ENCODE measurements around the gene KLF13.

KLF13 gene

DNA sequence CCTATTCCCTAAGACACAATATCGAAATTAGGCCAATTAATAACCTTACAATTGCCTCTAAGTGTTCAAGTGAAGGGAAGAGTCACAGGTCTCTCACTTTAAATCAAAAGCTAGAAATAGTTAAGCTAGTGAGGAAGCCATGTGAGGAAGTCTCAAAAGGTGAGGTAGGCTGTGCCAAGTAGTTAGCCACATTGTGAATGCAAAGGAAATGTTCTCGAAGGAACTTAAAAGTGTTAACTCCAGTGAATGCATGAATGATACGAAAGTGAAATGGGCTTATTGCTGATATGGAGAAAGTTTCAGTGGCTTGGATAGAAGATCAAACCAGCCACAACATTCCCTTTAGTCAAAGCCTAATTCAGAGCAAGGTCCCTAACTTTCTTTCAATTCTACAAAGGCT, 59.1 kb downstream of the KLF13 start:
- DNase-seq = no peak

DNA sequence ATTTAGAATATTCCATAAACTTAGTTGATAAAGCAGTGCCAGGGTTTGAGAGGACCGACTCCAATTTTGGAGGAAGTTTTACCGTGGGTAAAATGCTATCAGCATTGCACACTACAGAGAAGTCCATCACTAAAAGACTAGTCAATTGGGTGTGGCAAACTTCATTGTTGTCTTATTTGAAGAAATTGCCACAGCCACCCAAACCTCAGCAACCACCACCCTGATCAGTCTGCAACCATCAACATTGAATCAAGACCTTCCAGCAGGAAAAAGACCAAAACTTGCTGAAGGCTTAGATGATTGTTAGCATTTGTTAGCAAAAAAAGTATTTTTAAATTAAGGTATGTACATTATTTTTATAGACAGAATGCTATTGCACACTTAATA, 60.5 kb downstream of the KLF13 start:
- DNase-seq = peak in 1 of 2 experiments; percentile 20

DNA sequence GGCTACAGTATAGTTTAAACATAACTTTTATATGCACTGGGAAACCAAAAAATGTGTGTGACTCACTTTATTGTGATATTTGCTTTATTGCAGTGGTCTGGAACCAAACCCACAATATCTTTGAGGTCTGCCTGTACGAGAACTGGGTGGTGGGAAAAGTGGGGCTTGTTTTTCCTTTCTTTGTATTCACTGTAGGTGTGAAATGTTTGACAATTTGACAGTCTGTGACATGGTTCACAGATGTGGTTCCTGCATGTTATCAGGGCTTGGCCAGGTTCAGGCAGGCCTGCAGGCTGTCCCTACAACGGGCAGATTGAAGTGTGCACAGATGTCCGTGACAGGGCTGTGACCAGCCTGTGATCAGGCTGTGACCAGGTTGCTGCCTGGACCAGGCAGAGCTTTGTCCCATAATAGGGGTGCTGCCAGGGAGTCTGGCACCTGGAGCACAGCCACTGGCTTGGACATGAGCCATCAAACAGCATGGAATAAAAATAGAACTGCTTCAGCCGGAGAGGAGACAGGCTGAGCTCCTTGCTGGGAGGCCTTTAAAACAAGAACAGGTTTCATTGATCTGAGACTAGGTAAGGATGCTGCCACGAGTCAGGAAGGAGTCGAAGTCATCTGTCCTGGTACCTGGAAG, 61.0 kb downstream of the KLF13 start:
- DNase-seq = peak; percentile 30 to 42

DNA sequence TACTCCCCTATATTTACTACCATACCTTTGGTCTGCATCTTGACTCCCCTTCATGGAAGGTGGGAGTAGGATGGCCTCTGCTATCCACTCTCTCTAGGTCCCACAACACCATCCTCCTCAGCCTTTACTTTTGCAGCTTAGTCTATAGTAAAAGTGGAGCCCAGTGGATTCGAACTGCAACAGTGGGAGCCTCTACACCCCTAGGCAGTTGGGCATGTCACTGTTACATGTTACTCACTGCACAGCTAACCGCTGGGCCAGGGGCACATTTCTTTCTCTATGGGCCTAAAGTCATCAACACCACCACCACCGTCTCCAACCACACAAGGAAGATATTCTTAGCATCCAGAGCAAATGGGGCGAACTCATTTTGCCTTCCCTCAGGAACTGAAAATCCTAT, 62.9 kb downstream of the KLF13 start:
- DNase-seq = peak; percentile 14 to 20

DNA sequence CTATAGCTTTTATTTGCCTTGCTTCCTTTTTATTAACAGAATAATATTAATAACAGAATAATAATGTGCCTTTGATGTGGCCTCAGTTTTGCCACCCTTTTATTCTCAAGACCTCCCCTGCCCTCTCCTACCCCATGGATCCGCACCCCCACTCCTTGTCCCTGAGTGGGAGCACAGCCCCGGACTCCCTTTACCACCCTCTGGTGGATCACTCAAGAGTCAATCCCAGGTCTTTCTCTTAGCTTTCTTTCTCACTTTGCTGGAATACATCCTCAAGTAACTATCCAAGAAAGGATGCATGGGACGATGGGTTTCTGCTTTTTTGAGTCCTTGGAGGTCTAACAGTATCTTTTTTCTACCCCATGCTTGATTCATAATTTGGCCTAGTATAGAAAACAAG, 63.4 kb downstream of the KLF13 start:
- DNase-seq = no peak

DNA sequence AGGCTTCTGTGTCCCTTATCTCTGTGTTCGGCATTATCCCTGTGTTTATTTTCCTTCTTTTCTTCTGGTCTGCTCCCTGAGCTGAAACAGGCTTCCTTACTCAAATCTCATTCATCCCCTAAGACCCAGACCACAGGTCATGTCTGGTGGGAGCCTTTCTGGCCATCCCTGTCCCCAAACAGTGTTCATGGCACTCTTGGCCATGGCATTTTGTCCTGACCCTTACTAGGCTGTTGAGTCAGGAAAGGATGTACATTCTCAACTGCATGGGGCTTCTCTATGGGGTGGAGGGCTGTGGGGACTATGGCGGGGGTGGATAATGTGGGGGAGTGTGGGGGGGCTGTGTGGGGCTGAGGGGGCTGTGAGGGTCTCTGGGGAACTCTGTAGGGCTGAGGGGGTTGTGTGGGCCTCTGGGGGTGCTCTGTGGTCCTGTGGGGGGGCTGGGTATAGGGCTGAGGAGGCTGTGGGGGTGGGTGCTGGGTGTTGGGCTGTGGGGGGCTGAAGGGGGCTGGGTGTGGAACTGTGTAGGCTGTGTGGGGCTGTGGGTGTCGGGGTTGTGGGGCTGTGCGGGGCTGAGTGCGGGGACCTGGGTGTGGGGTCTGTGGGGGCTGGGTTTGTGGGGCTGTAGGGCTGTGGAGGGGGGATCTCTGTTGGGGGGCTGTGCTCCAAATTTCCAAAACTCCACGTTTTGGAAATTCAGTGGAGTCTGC, 64.3 kb downstream of the KLF13 start:
- peak in 1 of 2 experiments; percentile 12 for DNase-seq

DNA sequence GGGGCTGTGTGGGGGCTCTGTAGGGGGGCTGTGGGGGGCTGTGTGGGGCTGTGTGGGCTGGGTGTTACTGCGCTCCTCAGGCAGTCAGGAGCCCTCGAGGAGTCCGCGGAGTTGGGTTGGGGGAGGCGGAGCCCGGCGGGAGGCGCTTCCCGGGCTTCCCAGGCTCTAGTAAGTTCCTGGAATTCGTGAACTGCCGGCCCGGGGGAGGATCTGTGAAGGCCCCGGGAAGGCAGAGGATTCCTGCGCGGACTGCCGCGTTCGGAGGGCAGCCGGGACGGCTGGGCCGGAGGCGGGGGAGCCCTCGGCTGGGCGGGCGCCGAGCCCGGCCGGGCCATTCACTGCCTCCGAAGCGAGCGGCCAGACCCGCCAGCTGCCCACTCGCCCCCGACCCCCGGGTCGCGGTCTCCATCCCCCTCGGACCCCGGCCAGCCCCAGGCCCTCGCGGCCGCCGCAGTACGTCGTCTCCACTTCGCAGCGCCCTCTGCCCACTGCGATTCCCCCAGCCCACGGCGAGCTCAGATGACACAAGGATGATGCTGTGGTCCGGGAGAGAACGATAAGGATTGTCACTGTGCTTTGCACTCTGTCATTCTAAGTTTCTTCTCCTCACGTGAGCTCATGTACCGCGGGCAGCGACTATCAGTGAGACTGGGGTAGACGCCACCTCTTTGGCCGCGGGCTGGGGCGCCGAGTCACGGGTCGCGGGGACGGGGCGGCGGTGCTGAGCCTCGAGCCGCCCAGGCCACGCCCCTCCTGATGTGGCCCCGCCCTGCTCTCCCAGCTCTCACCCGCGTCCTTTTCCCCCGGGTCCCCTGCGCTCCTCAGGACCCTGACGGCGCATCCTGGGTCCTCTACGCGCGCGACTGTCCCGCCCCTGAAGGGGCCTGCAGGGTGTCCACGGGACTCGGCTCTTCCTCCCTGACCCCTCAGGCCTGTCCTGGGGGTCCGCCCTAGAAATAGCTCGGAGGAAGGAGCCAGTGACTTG, 65.3 kb downstream of the KLF13 start:
- DNase-seq = peak; percentile 87 to 91

DNA sequence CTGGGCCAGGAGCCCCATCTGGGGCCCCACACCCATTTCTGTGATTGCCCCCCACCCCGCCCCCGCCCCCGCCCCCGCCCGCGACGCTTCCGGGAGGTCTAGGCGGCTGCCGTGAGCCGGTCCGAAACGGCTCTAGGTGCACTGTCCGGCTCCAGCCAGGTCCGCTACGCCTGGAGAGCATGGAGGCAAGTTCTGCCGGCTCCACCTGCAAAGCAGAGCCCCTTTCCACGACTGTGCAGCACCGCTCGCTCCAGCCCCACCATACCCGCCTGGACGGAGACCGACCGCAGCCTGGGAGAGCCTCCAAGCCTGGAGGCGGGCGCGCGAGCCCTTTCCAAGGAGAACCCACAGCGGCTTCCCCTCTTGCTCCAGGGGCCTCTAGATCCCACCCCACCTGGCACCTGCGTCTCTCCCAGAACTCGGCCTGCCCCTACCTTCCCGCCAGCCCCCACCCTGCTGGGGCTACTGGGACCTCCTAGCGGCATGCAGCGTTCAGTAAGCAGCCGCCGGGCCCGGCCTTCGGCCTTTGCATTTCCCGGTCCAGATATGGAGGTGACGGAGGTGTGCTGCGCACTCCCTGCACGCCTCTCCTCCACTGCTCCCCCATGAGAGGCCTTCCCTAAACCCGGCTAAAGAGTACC, 66.2 kb downstream of the KLF13 start:
- peak; percentile 36 to 43 for DNase-seq

DNA sequence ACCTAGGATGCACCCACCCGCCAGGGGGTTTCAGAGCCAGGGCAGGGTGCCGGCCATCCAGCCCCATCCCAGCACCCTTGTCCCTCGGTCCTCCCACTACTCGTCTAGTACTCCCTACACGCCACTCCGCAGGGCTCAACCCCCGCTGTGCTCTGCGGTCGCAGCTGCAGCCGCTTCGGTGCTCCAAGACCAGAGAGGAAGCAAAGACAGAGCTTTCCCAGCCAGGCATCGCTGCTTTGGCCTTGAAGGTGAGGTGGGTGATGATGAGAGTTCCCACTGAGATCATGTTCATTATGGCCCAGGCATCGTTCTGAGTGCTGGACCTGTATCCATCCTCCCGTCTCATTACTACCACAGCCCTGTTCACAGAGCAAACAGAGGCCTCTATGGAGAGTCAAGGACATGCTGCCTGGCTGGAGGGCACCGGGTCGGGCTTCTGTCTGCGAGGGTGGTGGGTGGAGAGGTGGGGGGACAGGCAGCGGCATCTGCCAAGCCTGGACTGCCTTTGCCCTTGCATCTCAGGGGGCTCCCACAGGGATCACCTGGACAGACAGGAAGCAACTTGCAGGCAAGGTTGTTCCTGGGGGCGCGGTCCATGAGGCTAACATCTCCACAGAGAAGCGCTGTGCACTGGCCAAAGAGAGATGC, 66.9 kb downstream of the KLF13 start:
- peak; percentile 29 to 31 for DNase-seq

DNA sequence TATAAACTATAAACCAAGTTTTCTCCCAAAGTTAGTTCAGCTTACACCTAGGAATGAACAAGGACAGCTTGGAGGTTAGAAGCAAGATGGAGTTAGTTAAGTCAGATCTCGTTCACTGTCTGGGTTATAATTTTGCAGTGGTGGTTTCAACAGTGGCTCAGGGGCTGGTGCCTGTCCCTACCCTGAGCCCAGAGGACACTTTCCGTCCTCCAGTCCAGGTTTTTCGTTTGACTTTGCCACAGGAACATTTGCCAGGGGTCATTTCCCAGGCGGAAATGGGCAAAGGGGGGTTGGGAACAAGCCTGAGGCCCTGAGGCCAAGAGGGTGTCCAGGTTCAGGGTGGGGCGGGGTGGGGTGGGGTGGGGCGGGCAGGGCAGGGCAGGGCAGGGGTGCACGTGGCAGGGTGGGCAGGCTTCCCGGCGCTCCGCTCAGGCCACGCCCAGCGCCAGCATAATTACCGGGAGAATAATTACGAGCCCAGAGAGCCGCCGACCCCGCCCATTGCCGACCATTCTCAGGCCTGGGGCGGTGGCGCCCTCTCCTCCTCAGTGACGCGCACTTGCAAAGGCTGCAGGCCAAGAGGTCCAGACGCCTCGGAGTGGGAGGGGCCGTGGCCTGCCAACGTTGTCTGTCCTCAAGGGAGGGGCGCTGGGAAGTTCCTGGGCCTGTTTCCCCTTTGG, 70.4 kb downstream of the KLF13 start:
- no peak for DNase-seq

DNA sequence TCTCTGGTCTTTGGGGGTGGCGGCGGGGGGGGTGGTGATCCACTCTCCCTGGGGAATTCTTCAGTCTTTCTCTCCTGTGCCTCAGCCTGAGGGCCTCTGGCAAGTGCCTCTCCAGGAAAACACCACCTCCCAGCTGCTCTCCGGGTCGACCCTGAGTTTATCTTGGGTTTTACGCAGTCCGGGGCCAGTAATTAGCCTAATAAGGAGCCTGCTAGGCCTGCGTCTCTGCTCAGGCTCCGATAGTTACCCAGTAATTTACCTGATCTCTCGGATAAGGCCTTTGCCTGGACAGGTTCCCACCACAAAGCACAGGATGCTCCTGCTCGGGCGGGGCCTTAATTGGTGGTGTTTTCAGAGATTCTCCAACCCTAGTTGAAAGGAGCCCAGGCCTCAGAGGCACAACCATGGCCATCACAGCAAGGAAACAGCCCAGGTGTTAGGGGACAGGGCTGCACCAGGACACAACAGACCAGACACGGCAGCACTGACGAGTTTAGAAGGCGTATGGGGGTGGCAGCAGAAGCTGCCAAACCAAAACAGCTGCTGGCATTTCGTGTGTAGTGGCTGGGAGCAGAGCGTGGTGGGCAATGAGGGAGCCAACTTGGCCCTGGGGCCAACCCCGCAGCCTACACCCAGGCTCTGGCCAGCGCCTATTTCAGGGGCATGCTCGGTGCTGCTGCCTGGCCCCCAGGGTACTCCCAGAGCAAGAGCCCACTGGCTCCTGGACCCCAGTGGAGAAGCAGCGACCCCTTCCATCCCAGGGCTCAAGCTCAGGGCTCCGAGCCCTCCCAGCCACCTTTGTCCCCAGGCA, 71.4 kb downstream of the KLF13 start:
- DNase-seq = peak in 1 of 2 experiments; percentile 17

DNA sequence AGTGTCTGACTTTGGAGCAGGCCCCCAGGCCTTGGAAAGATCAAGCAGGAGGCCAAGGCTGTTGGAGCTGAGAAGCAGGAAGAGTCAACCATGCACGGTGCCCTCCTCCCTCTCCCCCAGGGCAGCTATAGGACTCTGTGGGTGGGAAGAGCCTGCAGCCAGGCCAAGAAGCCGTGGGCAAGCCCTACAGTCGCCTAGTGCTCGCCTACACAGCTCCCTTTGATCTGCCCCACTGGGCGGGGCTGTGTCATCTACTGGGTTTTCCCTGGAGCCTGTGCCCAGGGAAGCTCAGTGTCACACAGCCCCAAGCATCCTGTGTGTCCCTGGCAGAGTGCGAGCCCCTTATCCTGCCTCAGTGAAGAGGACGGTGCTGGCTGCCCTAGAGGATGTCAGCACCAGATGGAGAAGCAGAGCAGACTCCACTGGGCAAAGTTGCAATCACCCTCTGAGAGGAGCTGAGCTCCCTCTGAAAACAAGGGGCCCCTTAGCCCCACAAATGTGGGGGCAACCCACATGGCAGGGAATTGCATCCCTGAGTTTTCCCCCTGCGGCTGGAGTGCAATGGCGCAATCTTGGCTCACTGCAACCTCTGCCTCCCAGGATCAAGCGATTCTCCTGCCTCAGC, 72.2 kb downstream of the KLF13 start:
- DNase-seq = peak; percentile 47 to 50

DNA sequence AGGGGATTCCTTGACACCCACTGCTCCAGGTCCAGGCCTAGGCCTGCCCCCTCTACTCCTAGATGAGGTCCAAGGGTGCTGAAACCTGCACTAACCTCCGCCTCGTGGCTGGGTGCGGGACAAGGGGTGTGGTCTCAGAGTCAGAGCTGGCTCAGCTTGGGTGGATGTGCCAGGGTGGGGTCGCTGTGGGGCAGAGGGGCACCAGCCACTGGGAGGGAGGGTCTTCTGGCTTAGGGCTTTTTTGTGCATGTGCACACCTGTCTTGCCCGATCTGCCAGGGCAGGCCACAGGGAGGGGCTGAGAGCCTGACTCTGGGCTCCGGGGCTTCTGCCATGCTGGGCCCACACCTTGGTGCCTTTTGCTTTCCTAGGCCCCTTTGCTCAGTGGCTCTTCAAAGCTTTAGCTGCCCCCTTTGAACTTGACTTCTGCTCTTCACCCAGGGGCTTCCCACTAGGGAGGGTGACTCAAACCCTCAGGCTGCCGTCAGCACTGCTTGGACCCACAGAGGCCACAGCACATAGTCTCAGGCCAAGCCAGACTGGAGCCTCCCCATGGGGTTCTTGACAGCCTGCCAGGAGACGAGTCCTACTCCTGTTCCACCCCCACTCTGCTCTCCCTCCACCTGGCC, 73.0 kb downstream of the KLF13 start:
- peak; percentile 54 to 62 for DNase-seq

DNA sequence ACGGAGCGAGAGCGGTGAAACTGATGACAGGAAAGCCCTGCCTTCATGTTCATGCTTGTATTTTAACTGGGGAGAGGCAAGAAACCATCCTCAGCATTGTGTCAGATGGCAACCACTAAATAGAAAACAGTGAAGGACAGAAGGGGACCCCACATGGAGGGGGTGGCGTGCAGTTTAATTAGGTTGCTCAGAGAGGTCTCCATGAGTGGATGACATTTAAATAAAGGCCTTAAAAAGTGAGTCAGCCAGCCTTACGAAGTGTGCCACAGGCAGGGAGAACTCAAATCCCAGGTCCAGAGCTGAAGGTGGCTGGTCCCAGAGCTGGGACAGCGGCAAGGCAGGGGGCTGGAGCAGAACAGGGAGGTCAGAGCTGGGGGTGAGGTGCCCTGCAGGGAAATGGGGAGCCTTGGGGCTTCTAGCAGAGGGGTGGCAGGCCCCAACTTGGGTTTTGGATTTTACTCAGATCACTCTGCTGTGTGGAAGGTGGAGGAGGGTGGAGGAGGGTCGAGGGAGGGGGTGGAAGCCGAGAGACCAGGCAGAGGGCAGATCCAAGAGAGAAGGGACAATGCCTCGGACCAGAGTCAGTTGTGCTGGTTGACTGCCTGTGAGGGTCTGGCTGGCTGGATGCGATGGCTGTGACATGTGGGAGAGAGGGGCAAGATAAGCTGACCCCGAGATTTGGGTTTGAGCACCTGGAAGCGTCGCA, 73.7 kb downstream of the KLF13 start:
- peak; percentile 23 to 31 for DNase-seq

DNA sequence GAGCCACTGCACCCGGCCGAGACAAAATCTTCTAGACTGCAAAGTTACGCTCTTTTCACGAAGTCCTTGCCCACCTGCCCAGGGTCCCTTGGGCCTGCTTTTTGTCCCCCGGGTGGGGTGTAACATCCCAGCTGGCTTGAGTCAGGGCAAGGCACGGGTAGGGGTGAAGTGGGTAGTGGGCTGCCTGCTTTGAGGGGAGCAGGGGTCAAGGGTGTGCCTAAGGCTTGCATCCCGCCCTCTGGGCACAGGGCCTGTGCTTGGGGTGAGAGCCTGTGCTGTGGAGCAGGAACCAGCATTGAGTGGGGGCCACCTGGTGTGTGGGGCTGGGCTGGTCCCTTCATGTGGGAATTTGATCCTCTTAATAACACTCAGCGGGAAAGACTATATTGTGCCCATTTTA, 74.6 kb downstream of the KLF13 start:
- DNase-seq = no peak

DNA sequence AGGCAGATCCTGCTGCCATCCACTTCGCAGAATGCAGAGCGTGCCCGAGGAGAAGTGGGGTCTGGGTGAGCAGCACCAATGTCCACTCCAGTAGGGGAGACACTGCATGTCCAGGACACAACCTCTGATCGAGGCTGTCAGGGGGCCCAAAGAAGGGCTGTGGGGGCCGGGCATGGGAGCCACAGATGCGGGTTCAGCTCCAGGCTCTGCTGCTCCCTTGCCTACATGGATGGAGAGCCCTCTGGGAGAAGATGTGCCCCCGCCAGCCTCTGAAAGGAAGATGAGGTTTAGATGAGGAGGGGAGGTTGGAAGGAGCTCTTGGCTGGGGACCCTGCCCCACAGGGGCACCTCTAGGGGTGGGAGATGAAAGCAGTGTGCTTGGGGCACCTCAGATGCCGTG, 75.4 kb downstream of the KLF13 start:
- no peak for DNase-seq

DNA sequence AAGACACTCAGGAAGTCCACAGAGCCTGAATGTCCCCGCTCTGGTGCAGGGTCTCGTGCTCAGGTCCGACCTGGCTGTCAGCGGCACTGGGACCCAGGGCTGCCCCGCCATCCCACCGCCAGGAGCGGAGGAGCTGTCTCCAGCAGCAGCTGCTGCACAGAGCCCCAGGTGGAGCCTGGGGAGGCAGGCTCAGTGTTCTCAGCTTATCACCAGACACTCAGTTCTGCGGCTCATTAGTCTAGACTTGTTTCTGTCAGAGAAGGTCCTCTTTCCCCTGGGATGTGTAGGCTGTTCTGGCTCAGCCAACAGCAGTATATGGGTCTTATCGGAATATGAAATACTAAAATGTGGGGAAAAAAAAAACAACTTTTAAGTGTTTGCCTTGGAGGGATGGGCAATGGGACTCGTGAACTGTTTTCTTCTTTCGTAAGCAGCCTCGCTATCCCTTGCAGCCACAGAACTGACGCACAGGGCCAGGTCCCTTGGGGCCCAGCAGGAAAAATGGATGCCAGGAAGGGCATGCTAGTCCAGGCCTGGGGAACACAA, 75.9 kb downstream of the KLF13 start:
- no peak for DNase-seq

DNA sequence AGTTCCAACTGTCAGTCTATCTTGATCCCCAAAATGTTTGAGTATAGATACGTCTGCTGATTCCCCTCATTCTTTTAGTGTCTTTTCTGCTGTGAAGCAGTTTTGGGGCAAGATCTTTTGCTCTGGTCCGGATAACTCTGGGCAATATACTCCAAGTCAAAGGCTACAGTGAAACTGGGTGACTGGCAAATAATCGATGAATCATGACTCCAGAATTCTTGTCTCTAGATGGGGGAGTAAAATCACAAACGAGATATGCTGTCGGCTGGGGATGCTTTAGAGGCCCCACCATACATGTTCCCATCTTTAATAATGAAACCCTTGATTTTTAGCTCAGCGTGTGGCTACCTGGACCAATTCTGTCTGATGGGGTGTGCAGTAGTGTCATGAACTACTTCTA, 76.5 kb downstream of the KLF13 start:
- DNase-seq = no peak

DNA sequence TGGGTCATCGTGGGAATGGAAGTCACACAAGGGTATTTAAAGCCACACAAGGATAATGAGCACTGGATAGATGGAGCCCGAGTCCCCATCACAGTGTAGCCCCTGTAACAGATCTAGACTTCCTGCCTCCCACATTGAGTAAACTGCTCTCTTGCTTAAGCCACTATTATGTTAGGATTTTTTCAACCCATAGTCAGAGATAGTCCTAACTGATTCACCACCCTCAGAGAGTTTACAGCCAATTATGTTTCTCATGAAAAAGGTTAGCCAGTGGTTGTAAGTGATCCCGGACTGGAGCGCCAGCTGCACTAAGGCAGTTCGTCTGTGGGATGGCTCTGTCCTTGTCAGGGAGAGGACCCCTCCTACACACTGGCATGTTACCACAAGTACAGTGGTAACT, 77.0 kb downstream of the KLF13 start:
- DNase-seq = no peak
